Eye (tissue), 1 donor: ENCODE measurements around the gene CCDC157.
"Not testable (repeated sequence)": the region's sequence is repeated elsewhere in the genome, so short reads cannot be mapped to it uniquely, and the experiment has no call there.

Experiments
- DNase-seq: peaks from one replicate; pipeline ENCODE4 v3.0.0-alpha.2; 2015

Gene CCDC157

DNA sequence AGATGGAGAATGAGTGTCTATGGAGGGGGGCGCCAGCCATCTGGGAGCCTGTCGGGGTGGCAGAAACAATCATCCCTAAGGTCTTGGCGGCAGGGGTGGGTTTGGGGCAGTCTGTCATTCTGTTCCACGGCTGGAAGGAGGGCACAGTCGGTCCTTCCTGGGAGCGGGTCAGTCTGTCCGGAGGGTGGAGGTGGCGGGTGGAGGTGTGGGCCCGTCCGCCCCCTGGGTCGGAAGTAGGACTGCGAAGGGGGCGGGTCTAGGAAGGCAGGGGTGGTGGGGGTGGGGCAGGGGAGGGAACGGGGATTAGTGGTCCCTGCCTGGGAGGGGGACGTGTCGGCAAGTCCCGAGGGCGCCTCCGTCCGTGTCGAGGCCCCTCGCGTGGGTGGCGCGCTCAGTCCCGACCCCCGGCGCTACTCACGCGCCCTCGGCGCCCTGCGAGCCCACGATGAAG lies 30.5 kb upstream of the CCDC157 start:
- DNase-seq: peak; percentile 13

DNA sequence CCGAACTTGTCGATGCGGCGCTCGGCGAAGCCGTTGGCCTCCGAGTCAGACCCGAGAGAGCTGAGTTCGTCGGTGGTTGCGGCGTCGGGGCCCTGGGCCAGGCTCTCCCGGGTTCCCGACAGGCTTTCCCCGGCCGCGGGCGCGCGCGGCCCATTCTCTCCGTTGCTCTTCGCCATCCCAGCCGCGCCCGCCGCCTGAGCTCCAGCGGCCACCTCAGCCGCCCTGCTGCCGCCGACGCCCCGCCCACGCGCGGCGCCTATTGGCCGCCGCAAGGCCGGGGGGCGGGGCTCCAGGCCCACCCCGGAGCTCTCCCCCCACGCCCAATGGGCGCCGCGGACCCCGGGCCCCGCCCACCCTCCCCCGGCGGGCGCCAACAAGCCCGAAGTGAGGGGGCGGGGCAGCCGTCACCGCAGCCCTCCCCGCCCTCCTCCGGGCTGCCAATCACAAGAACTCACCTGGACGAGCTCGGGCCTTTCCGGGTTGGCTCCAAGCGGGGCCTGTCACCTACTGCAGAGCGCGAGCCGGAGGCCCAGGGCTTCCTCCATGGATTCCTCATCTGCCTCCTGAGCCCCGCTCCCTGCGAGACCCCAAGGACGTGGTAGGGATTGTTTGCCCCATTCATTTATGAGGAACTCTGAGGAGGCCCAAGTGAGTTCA lies 30.0 kb upstream of the CCDC157 start, which contains the start of gene TBC1D10A:
Gene TBC1D10A, minus strand, starts transcription at position 236 of the 657 bp plus-strand sequence. Its CDS starts 60 bp downstream, at position 176.
- peak; percentile 93 for DNase-seq

DNA sequence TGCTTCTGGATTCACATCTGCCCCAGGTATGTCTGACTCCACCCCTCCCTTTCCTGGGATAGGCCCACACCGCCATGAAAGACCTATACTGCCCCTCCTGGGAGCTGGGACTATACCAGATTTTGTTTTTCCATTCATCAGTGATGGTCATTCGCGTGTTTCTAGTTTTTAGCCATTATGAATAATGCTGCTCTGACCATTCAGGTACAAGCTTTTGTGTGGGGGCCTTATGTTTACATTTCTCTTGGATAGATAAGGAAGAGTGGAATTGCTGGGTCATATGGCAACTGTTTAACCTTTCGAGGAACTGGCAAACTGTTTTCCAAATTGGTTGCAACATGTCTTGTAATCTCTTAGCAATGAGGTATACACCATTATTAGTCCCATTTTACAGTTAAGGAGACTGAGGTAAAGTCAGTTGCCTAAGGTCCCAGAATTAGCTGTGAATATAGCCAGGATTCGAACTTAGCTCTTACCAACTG lies 28.9 kb upstream of the CCDC157 start:
- DNase-seq: no peak

DNA sequence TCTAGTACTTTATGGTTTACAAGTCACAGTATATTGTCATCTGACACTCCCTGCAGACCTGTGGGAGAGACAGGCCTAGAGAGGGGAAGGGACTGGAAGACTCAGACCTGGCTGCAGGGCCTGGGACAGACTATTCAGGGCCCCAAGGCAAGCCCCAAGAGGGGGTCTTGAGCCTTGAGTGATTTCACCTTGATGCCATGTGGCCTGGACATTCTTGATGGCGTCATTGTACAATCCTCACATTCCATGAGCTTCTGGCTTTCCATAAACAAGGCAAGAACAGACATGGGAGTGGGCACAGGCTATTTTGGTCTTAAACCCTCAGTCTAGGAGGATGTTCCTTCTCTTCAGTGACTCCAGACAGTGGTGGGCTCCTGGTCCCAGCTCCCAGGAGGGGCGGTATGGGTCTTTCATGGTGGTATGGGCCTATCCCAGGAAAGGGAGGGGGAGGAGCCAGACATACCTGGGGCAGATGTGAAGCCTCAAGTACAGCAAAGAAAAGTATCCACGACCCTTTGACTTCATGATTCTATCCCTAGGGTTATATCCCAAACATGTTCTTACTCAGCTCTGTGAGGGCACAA lies 28.2 kb upstream of the CCDC157 start:
- DNase-seq: no peak

DNA sequence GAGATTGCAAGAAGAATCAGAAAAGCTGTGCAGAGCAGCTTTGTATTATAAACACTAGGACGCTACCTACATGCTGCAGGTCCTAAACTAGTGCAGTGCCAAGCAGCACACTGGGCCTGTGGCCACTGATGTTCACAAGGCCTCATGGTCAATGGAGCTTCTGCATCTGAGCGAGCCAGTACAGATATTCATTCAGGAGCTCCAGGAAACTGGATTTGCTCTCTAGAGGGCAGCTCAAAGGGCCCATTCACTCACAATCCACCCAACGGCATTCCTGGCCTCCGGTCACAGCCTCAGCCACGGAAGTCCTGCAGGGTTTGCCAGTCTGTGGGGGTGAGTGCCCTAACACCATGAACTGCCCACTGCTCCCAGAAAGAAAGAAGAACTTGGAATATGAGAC lies 24.3 kb upstream of the CCDC157 start:
- no peak for DNase-seq

DNA sequence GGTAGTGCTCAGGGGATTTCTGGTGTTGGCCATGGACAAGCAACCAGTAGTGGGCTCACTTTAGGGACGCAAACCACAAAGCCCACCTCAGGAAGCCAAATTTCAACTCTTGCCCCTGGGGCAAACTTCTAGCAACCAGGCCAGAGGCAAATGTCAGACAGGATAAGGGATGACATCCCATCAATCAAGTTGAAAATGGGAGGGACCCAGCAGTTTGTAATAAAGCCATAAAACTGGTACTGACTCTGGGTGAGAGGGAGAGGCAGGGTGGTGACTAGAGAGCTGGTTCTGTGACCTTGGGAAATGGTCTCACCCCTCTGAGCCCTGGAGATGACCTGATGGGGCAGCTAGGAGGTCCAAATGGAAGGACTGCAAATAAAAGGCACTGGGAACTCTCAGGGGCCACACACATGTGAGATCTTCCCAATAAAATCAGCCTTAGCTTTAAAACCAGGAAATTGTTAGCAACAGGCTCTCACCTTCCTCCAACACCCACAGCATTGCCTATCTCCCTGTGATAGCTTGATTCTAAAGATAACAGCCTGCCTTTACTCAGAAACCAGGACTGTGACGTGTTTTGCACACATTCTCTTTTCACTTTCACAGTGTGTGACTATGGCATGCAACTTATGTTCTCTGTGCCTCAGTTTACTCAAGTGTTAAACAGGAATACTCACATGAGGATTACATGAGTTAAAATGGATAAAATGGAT lies 23.7 kb upstream of the CCDC157 start:
- no peak for DNase-seq

DNA sequence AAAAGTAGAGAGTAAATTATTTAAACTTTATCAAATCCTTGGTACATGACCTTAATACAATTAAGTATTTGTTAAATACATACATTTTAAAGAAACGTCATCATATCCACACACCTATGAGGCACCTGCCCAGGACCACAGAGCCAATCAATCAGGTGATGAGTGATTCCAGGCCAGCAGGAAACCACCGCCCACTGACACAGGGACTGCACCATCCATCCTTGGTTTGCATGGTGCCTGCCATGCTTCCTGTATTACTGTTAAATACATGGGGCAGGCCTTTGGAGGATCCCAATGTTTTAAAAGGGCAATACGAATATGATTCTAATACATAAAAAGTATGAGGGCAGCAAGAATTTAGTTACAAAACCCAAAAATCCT lies 23.1 kb upstream of the CCDC157 start:
- DNase-seq: no peak

DNA sequence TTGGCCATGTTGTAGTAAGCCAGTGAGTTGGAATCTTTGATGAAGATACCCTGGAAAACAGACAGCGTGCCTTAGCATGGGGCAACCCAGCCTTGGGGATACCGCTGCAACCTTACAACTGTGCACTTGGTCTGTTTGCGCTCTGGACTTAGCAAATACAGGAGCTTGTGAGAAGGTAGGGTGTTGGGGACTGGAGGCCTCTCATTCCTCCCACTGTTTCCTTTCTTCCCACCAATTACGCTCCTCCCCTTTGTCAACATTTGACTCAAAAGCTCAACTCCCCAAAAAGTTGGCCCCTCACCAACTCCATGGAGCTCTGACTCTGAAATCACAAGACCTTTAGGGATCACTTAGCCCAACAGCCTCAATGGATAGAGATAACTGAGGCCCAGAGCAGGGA lies 22.2 kb upstream of the CCDC157 start:
- no peak for DNase-seq

DNA sequence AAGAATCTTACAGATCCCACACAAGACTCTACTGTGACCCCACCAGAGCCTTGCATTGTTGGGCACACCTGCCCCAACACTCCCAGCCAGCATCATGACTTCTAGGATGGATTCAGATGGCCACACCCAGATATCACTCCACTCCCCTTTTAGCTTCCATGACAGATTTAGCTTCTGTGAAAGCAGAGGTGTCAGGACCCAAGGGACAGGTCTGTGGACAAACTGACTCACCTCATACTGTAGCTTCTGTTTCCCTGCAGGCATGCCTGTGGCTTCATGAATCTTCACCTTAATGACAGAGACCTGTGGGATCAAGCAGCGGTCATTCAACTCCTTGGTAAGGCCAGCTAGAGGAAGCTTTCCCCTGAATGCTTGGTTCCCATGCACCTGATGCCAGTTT lies 21.6 kb upstream of the CCDC157 start:
- DNase-seq: no peak

DNA sequence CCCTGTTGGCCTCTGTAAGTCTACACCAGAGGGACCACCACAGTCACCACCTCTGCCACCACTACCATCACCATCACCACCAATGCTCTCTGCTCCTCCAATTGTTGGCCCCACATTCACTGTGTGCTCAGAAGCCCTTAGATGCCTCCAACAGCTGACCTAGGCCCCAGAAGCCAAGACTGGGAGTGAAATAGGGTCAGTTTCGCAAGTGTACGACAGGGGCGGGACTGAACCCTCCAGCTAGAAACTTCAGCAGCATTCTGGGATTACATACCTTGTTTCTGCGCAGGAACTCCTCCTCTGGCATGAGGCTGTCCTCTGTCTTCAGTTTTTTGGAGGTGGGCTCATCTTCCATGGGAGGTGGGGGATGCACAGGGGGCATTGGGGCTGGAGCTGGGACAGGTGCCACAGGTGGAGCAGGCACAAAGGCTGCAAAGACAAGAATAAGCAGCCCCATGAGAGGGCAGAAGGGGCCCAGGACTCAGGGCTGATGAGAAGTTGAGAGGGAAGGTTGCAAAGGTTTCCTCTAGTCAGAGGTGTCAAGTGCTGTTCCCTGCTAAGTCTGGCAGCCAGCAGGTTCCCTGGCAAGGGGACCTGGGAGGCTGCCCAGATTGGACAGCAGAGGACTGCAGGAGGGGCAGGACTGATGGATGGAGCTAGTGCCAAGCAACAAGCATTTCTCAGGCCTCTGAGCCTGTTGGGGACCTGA lies 19.9 kb upstream of the CCDC157 start:
- no peak for DNase-seq

DNA sequence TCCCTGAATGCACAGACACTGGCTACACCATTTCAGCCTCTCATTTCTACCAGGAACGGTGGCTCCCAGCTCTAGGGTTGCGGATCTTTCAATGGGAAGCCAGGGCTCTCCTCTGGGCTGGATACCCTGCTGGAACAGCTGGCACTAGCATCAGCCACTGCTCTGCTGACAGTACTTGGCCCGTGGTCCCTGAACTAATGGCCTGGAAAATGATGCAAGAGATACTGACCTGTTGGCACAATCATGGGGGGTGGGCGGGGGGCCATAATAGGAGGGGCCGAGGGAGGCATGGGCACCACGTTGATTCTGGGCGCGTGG lies 19.4 kb upstream of the CCDC157 start:
- DNase-seq: no peak

DNA sequence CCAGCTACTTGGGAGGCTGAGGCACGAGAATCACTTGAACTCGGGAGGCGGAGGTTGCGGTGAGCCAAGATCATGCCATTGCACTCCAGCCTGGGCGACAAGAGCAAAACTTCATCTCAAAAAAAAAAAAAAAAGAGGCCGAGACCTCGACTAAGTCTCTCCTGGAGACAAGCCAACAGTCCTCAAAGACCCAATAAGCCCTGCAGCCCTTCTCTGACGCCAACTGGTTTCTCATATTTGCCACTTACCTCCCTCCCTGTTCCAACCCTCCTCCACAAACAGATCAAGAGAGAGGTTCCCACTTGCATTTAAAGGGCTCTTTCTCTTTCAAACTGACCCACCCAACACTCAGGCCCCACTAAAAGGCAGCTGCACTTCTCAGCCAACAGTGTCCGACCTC lies 18.5 kb upstream of the CCDC157 start:
- not testable (repeated sequence) for DNase-seq

DNA sequence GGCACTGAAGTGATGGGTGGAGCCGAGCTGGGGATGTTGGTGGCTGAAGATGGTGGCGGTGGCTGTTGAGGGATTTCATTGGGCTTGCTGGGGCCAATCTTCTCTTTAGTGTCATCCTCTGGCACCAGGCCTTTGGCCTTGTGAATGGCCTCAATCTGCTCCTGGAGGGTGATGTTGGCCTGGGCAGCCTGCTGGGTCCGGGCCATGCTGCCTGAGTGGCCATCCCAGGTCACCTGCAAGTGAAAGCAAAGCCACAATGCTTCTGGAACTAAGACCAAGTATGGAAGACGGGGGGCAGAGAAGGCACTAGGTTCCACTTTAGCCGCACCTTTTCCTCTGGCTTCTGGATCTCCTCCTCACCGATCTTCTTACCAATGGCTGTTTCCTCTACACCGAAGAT lies 18.0 kb upstream of the CCDC157 start:
- DNase-seq: no peak

DNA sequence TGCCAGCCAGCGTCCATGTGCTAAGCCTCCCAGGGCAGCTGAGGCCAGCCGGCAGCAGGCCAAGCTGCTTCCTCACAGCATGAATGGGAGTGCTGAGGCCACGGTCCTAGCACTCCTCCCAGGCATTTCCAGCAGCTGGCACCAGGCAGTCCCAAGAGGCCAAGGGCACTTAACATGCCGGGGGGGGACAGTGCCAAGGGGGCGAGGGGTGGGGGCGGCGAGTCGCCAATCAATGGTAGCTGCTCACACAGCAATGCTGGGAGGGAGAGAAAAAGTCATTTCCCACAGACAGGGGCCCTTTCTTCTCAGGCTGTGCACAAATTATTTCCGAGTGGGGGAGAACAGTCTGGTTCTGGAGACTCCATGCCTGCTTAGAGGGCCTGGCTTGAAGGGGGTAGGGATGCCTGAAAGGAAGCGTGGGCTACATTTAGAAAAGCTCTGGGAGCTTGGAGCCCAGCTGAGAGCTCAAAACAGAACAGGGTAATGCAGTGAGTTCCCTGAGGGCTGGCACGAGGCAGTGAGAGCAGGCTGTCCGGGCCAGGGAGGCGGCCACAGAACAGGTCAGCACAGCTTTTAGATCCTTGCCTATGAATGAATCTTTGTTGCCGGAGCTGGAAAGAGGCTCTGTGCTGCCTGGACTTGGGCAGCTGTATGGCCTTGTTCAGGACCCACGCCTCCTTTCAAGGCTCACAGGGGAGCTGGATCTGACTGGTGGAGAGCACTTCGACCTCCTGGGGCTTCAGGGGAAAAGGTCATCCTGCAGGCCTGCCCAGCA lies 15.7 kb upstream of the CCDC157 start:
- DNase-seq: peak; percentile 13

DNA sequence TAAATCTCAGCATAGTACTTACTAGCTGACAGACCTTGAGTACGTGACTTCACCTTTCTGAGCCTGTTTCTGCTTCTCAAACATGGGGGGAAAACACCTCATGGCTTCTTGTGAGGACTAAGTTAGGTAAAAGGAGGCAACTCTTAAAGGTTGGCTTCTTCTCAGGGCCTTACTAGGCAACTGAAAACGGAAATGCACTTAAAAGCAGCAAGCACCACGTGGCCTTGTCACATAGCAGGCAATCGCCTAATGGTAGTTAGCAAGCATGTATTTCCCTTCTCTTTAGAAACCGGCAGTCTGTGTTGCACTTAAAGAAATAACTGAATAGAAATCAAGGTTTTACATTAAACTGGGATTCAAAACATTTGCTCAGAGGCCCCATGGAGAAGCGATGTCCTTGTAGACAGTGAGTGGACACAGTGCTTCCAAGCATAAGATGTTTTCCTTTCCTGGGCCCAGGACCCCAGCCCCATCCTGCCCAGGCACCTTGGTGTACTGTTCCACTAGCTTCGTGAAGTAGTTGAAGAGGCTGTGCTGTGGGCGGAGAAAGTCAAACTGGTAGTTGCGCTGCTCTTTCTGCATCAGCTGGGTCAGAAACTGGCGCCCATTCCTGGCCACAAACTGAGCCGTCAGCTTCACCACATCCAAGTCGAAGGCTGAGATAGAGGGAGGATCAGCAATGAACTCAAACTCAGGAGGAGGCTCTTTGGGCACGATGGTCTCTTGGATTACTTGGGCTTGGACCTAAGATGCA lies 12.2 kb upstream of the CCDC157 start:
- DNase-seq: no peak

DNA sequence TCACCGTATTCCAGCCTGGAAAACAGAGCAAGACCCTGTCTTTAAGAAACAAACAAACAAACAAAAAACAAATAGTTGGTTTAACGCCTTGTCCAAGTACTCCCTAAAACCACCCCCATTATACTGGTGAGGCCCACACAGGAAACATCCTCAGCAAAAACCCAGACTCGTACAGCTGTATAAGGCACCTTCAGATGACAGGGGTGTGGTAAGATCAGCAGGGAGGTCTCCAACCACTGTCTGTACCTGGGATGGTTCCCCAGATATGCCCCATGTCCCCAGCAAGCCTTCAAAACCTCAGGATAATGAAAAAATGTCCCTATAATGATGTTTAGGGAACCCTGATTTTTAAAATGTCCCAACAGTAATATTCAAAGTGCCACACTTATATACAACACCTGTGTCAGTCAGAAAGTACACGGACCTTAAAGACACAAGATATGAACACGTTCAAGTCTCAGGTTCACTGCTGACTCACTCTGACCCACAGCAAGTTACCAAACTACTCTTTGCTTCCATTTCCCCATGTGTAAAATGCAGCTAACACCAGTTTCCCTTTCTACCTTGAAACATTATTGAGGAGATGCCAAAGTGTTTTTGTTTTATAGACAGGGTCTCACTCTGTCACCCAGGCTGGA lies 9.4 kb upstream of the CCDC157 start:
- DNase-seq: no peak

DNA sequence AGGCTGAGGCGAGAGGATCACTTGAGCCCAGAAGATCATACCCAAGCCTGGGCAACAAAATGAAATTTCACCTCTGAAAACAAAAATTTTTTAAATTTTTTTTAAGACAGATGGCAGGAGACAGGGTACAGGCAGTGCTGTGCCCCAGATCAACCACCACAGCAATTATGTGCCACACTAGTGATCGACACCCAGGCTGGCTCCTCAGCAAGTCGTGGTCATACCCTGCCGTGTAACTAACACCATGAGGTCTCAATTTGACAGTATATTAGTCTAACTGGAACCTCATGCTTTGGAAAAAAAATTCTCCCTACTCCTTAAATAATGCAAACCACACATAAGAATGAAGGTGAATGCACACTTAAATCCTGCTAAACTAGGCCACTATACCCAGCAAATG lies 8.4 kb upstream of the CCDC157 start:
- no peak for DNase-seq

DNA sequence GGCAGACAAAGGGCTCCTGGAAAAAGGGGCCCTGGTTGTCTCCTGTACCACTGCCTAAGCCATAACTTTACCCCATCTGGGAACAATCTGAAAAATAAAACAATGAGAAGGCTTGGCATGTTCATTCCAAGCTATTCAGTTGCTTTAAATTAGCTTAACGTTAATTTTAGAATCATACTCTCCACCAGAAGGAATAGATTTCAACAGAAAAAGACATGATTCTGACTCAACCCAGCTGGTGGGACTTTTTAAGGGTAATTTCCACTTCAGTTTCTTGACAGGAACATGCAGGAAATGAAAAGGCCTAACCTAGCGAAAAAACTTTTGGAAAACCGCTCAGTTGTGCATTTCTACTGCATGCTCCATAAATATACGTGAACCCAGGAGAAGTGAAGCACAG lies 8.0 kb upstream of the CCDC157 start:
- peak; percentile 53 for DNase-seq

DNA sequence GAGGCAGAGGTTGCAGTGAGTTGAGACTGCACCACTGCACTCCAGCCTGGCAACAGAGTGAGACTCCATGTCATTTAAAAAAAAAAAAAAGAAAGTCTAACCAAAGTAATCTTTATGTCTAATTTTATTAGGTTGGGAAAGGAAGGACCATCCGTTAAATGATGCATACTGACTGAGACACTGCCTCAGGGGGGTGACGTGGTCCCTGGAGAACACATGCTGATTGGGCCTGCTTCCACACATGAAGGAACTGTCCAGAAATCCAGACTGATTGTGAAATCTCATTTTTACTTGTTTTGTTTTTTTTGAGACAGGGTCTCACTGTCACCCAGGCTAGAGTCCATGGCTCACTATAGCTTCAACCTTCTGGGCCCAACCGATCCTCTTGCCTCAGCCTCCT lies 5.6 kb upstream of the CCDC157 start:
- no peak for DNase-seq

DNA sequence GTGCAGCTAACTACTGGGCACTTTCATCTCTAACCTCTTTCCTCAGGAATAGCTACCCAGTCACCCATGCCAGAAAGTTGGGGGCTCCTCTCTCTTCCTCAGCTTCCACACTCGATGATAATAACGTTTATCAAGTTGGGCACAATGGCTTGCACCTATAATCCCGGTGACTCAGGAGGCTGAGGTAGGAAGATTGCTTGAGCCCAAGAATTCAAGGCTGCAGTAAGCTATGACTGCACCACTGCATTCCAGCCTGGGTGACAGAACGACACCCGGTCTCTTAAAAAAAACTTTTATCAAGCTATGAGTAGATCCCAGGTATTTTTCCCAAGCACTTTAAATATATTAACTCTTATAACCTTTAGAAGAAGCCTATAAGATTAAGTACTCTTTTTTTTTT lies 2.2 kb upstream of the CCDC157 start:
- DNase-seq: no peak

DNA sequence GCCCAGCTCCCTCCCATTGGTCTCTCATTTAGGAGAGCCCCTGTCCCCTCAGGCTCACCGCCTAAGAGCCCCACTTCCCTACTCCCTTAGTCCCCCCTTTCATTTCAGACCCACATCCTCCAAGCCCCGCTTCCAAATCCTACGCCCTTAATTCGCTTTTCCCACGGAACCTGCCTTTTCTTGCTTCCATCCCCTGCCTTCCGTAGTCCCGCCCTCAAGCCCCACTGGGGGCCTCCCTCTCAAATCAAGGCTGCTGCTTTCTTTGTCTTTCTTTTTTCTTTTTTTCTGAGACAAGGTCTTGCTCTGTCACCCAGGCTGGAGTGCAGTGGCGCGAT lies 396 bp downstream of the CCDC157 start:
- DNase-seq: no peak
